Peyer's patch (tissue), 4 donors: ENCODE results near the gene RFX8.

Source experiments
- CTCF ChIP-seq, 6 experiments: fragments of 450-650 bp in 4 of 6; fragments of 200-600 bp in 2 of 6; sonication (generic) in 1 of 6; IDR thresholded peaks; one replicate each; pipeline ENCODE4 v1.5.1; 2017 to 2019; ENCODE audit warnings: antibody characterized with exemption in 6 of 6, mild to moderate bottlenecking in 3 of 6, moderate library complexity in 1 of 6
- POLR2A ChIP-seq, 2 donors: fragments of 450-650 bp; IDR thresholded peaks; one replicate each; pipeline ENCODE4 v1.5.1; 2017; ENCODE audit warnings: antibody characterized with exemption in 2 of 2, mild to moderate bottlenecking in 2 of 2, moderate library complexity in 2 of 2

DNA sequence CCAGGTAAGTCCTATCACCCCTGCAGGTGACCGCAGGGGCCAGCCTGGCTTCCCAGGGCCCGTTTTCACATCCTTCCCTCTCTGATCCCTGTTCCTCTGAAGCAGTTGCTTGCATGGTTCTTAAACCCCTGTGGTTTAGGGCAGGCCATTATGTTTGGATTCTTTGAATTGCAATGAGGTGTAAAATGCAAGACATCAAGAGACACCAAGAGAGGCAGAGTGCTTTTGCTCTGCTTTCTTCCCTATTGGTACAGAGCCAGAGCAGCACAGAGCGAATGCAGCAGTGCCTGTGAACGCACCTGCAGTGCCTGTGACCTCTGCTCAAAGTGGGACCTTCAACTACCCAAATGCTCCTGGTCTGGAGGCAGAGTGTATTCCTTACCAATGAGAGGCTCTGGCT is 7.6 kb downstream of the RFX8 start:
- no peak for TF ChIP-seq CTCF (IDR thresholded peaks at IDR 0.05)
- TF ChIP-seq POLR2A (IDR thresholded peaks at IDR 0.05), result no peak
